H1 (cell line): Measurements from ENCODE around the gene NXN. TPM values are rescaled to one million over a fixed set of nuclear protein-coding genes. Genes with fewer than 3 reads are reported as not detected.

ENCODE experiments used
- CTCF ChIA-PET: fragments of 300-600 bp; sonication (Branson Sonifier 250); formaldehyde crosslinking; loops from one replicate; lab custom pipeline; 2021; ENCODE audit not compliant: partially characterized antibody; lab: Charles Lee
- POLR2A ChIA-PET: fragments of 300-600 bp; sonication (Branson Sonifier 250); formaldehyde crosslinking; loops from one replicate; lab custom pipeline; 2021; ENCODE audit warnings: inconsistent platforms; ENCODE audit not compliant: partially characterized antibody; lab: Charles Lee
- DNase-seq, 2 experiments: peaks; one replicate each; pipeline versions ENCODE4 v3.0.0 to v3.0.0-alpha.2; 2010 to 2022; ENCODE audit warnings: low spot score in 2 of 2, low read depth in 1 of 2, mixed read lengths in 1 of 2
- FAIRE-seq: peaks from 2 replicates; lab custom pipeline; 2011; peaks lifted over from hg19 to GRCh38; lab: Jason Lieb, UNC
- H2AFZ ChIP-seq: 2 replicates; pipeline ENCODE4 v1.8.1; 2012; ENCODE audit warnings: low read length, inconsistent platforms
- H2AK5ac ChIP-seq: 2 replicates; pipeline ENCODE4 v1.6.1; 2013; ENCODE audit warnings: low read depth, low read length
- H2BK120ac ChIP-seq: replicated peaks from 2 replicates; pipeline ENCODE3; 2013; ENCODE audit warnings: low read depth, low read length, inconsistent platforms
- H2BK12ac ChIP-seq: 2 replicates; pipeline ENCODE4 v1.6.1; 2013; ENCODE audit warnings: low read depth, low read length
- H2BK15ac ChIP-seq: 2 replicates; pipeline ENCODE4 v1.6.1; 2013; ENCODE audit warnings: low read length
- H2BK20ac ChIP-seq: 2 replicates; pipeline ENCODE4 v1.6.1; 2013; ENCODE audit warnings: low read length
- H2BK5ac ChIP-seq: 2 replicates; pipeline ENCODE4 v1.6.1; 2013; ENCODE audit warnings: low read depth, low read length
- H3K14ac ChIP-seq: 2 replicates; pipeline ENCODE4 v1.6.1; 2013; ENCODE audit warnings: inconsistent platforms; ENCODE audit not compliant: insufficient read length
- H3K18ac ChIP-seq: 2 replicates; pipeline ENCODE4 v1.6.1; 2013; ENCODE audit warnings: low read length; ENCODE audit errors: extremely low read depth
- H3K23ac ChIP-seq: 2 replicates; pipeline ENCODE4 v1.6.1; 2013; ENCODE audit warnings: inconsistent platforms; ENCODE audit not compliant: insufficient read length
- H3K23me2 ChIP-seq: 2 replicates; pipeline ENCODE4 v1.6.1; 2013; ENCODE audit warnings: low read depth, low read length
- H3K27ac ChIP-seq: 2 replicates; pipeline ENCODE4 v1.6.1; 2011; ENCODE audit warnings: low read depth, low read length, inconsistent platforms
- H3K27me3 ChIP-seq, 4 experiments: replicated peaks in 1 of 4; 1 replicate in 1 of 4; 2 replicates in 3 of 4; pipeline versions ENCODE4 v1.6.1 to v1.8.1; 2011 to 2013; ENCODE audit warnings: low read length in 3 of 4, mild to moderate bottlenecking in 3 of 4, inconsistent platforms in 2 of 4, mixed read lengths in 2 of 4, moderate library complexity in 1 of 4; ENCODE audit not compliant: control insufficient read depth in 3 of 4, insufficient read depth in 3 of 4; ENCODE audit errors: extremely low read depth in 1 of 4
- H3K36me3 ChIP-seq, 4 experiments: 2 replicates each; pipeline versions ENCODE4 v1.6.1 to v1.8.1; 2011 to 2013; ENCODE audit warnings: mild to moderate bottlenecking in 4 of 4, low read length in 3 of 4, moderate library complexity in 2 of 4, control low read depth in 1 of 4, inconsistent platforms in 1 of 4; ENCODE audit not compliant: insufficient read depth in 4 of 4, control insufficient read depth in 2 of 4
- H3K4ac ChIP-seq: replicated peaks from 2 replicates; pipeline ENCODE3; 2013; ENCODE audit warnings: low read length, low read depth, mixed read lengths, inconsistent platforms; ENCODE audit not compliant: insufficient read length
- H3K4me1 ChIP-seq, 4 experiments: replicated peaks in 1 of 4; 1 replicate in 1 of 4; 2 replicates in 3 of 4; pipeline versions ENCODE4 v1.6.1 to v1.8.1; 2011 to 2013; ENCODE audit warnings: low read length in 3 of 4, inconsistent platforms in 2 of 4, mixed read lengths in 1 of 4; ENCODE audit not compliant: insufficient read depth in 4 of 4, control insufficient read depth in 3 of 4
- H3K4me2 ChIP-seq, 2 experiments: 2 replicates each; pipeline versions ENCODE4 v1.6.1 to v1.8.1; 2011 to 2013; ENCODE audit warnings: low read depth in 2 of 2, low read length in 2 of 2, control low read depth in 1 of 2, inconsistent platforms in 1 of 2, mild to moderate bottlenecking in 1 of 2; ENCODE audit not compliant: insufficient read depth in 1 of 2
- H3K4me3 ChIP-seq, 4 experiments: fragments of 200-600, 300-600 bp in 1 of 4; sonication (generic), shearing (Covaris generic), sonication (Bioruptor Twin) in 1 of 4; 2 replicates each; pipeline versions ENCODE4 v1.5.1 to v1.8.1; 2011 to 2016; ENCODE audit warnings: low read length in 4 of 4, low read depth in 3 of 4, control low read depth in 2 of 4, inconsistent platforms in 2 of 4, mild to moderate bottlenecking in 2 of 4, mixed read lengths in 1 of 4, moderate library complexity in 1 of 4; ENCODE audit not compliant: insufficient read depth in 2 of 4; ENCODE audit errors: extremely low read depth in 1 of 4
- H3K56ac ChIP-seq: replicated peaks from 2 replicates; pipeline ENCODE3; 2013; ENCODE audit warnings: low read depth, mild to moderate bottlenecking, mixed read lengths, low read length, inconsistent platforms; ENCODE audit not compliant: insufficient read length
- H3K79me1 ChIP-seq: 2 replicates; pipeline ENCODE4 v1.6.1; 2013; ENCODE audit warnings: low read depth, low read length, control low read depth
- H3K79me2 ChIP-seq, 2 experiments: 2 replicates each; pipeline versions ENCODE4 v1.6.1 to v1.8.1; 2012 to 2013; ENCODE audit warnings: low read length in 2 of 2, mild to moderate bottlenecking in 2 of 2, inconsistent platforms in 1 of 2; ENCODE audit not compliant: insufficient read depth in 2 of 2, control insufficient read depth in 1 of 2
- H3K9ac ChIP-seq, 4 experiments: replicated peaks in 1 of 4; 1 replicate in 1 of 4; 2 replicates in 3 of 4; pipeline versions ENCODE4 v1.6.1 to v1.8.1; 2011 to 2013; ENCODE audit warnings: low read depth in 3 of 4, low read length in 3 of 4, control low read depth in 2 of 4, mild to moderate bottlenecking in 2 of 4, moderate library complexity in 2 of 4, inconsistent platforms in 1 of 4; ENCODE audit errors: extremely low read depth in 1 of 4
- H3K9me3 ChIP-seq, 2 experiments: 2 replicates each; pipeline versions ENCODE4 v1.6.1 to v1.8.1; 2012 to 2013; ENCODE audit warnings: mild to moderate bottlenecking in 2 of 2, moderate library complexity in 2 of 2, control low read depth in 1 of 2, inconsistent platforms in 1 of 2, low read depth in 1 of 2, low read length in 1 of 2, mixed read lengths in 1 of 2; ENCODE audit not compliant: insufficient read depth in 2 of 2
- H4K20me1 ChIP-seq, 2 experiments: replicated peaks in 1 of 2; 2 replicates each; pipeline versions ENCODE3 to v1.8.1; 2011 to 2013; ENCODE audit warnings: inconsistent platforms in 2 of 2, low read length in 2 of 2, mild to moderate bottlenecking in 1 of 2; ENCODE audit not compliant: insufficient read depth in 2 of 2, control insufficient read depth in 1 of 2
- H4K5ac ChIP-seq: 2 replicates; pipeline ENCODE4 v1.6.1; 2013; ENCODE audit warnings: low read length, low read depth, mixed read lengths, inconsistent platforms; ENCODE audit not compliant: insufficient read length
- H4K8ac ChIP-seq: 2 replicates; pipeline ENCODE4 v1.8.0; 2013; ENCODE audit warnings: mild to moderate bottlenecking, moderate library complexity, low read length, inconsistent platforms; ENCODE audit not compliant: insufficient read depth; ENCODE audit errors: extremely low read depth
- H4K91ac ChIP-seq: replicated peaks from 2 replicates; pipeline ENCODE3; 2013; ENCODE audit warnings: low read length, mixed read lengths, inconsistent platforms; ENCODE audit not compliant: insufficient read length
- BCL11A ChIP-seq, 2 experiments: IDR thresholded peaks; one replicate each; pipeline ENCODE4 v1.6.1; 2011; ENCODE audit warnings: low read depth in 2 of 2, low read length in 2 of 2, mild to moderate bottlenecking in 2 of 2
- CEBPB ChIP-seq: IDR thresholded peaks from 2 replicates; pipeline ENCODE4 v1.6.1; 2012; ENCODE audit warnings: low read depth, low read length
- CHD2 ChIP-seq: IDR thresholded peaks from 2 replicates; pipeline ENCODE4 v1.6.1; 2012; ENCODE audit warnings: low read length, improper control_type of control experiment
- CTBP2 ChIP-seq: IDR thresholded peaks from 2 replicates; pipeline ENCODE4 v1.7.0; 2011; ENCODE audit warnings: borderline replicate concordance, mild to moderate bottlenecking, moderate library complexity, mixed read lengths, low read length; ENCODE audit not compliant: insufficient read depth, insufficient read length
- CTCF ChIP-seq, 3 experiments: IDR thresholded peaks; 1 replicate in 2 of 3; 2 replicates in 1 of 3; pipeline versions ENCODE4 v1.5.1 to v1.6.1; 2011; ENCODE audit warnings: low read length in 3 of 3, mild to moderate bottlenecking in 3 of 3, inconsistent platforms in 2 of 3, low read depth in 1 of 3, moderate library complexity in 1 of 3; ENCODE audit not compliant: insufficient read depth in 1 of 3; ENCODE audit errors: control extremely low read depth in 1 of 3
- KDM1A ChIP-seq: fragments of 200-600, 300-600 bp; sonication (generic); IDR thresholded peaks from 2 replicates; pipeline ENCODE4 v1.7.1; 2016; ENCODE audit warnings: mild to moderate bottlenecking, low read length, borderline replicate concordance
- SP1 ChIP-seq: IDR thresholded peaks from 2 replicates; pipeline ENCODE4 v1.6.1; 2011; ENCODE audit warnings: low read depth, low read length
- TEAD4 ChIP-seq: IDR thresholded peaks from 2 replicates; pipeline ENCODE4 v1.6.1; 2012; ENCODE audit warnings: low read depth, low read length, inconsistent platforms, mixed read lengths
- WGBS, 2 experiments: shearing (Covaris generic) in 1 of 2; methylation state at CpG; one replicate each; pipeline versions ENCODE4 v1.1.6 to v1.1.7; 2013 to 2015; ENCODE audit warnings: low lambda C conversion rate in 2 of 2, mixed read lengths in 2 of 2, inconsistent platforms in 1 of 2, low coverage in 1 of 2, missing lambda C conversion rate in 1 of 2; ENCODE audit not compliant: insufficient replicate concordance in 2 of 2, insufficient coverage in 1 of 2, insufficient read length in 1 of 2; ENCODE audit errors: extremely low coverage in 1 of 2, missing lambda C conversion rate in 1 of 2; 5-methylcytosine and 5-hydroxymethylcytosine counted together
- polyA plus RNA-seq, 7 experiments: library from polyadenylated mRNA; depleted of rRNA in 3 of 7; stranded (reverse) in 5 of 7; unstranded in 2 of 7; fragments of >200 nt in 5 of 7; fragments of 200-250 nt in 2 of 7; gene quantifications; 1 replicate in 5 of 7; 2 replicates in 1 of 7; 4 replicates in 1 of 7; pipeline versions ENCODE4 v1.2.1 to v1.2.3, GENCODE V29; 2011 to 2013; ENCODE audit warnings: missing spikeins in 2 of 7, mixed read lengths in 2 of 7
- total RNA-seq: library from RNA; stranded (reverse); fragmentation: NEBNext Ultra II Directional; extraction: Animal tissue kit (Norgen Biotek cat#: 25700); gene quantifications from 2 replicates; pipeline ENCODE4 v1.2.1, GENCODE V29; 2021
- TF ChIP-seq, protein P1 (sequence below): IDR thresholded peaks from 2 replicates; pipeline ENCODE4 v1.6.1; 2012; ENCODE audit warnings: inconsistent platforms

NXN gene
- total and polyA plus RNA-seq, 2 of the 8 experiments (the other 6 are each of a cell fraction or from before 2014, with no cell fraction given): 94.1 to 107 TPM

GRCh38 chr17:896953-897661 lies 82.5 kb downstream of the NXN start:
- POLR2A ChIA-PET: interaction anchor here (0.6 to 1.3 kb wide), 2 partner anchors 12 to 32 kb away, joined by 3 read pairs; no protein-coding TSS in a partner anchor
- CTCF ChIA-PET: interaction anchor here (0.9 to 1.3 kb wide), 2 partner anchors 18 to 21 kb away, joined by 3 to 6 read pairs; no protein-coding TSS in a partner anchor
- no peak overlapping the region for H3K27ac ChIP-seq
- no peak for TF ChIP-seq CHD2
- TF ChIP-seq KDM1A: no peak
- TF ChIP-seq TEAD4: no peak
- TF ChIP-seq, protein P1, sequence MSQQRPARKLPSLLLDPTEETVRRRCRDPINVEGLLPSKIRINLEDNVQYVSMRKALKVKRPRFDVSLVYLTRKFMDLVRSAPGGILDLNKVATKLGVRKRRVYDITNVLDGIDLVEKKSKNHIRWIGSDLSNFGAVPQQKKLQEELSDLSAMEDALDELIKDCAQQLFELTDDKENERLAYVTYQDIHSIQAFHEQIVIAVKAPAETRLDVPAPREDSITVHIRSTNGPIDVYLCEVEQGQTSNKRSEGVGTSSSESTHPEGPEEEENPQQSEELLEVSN: no peak
- no peak for TF ChIP-seq CEBPB
- TF ChIP-seq SP1: no peak
- no peak for TF ChIP-seq BCL11A (IDR thresholded peaks at IDR 0.05; ENCODE audit: low read depth in 2 of 2, low read length in 2 of 2)
- no peak for TF ChIP-seq CTBP2
- TF ChIP-seq CTCF (IDR thresholded peaks at IDR 0.05; ENCODE audit: control extremely low read depth in 1 of 3, insufficient read depth in 1 of 3, low read depth in 1 of 3, low read length in 3 of 3): no peak

More at GRCh38 chr17:896953-897661, 82.5 kb downstream of the NXN start:
- H3K14ac ChIP-seq: peak overlapping the region; percentile 23
- peaks cover 11% of the 10 kb centered on the region for H3K79me1 ChIP-seq
- FAIRE-seq: no peak
- H3K4me3 ChIP-seq: no peak overlapping the region
- no peak overlapping the region for H2BK5ac ChIP-seq
- no peaks in the 10 kb centered on the region for H3K27me3 ChIP-seq
- H3K4me2 ChIP-seq: no peak overlapping the region
- H2BK12ac ChIP-seq: 0 out of 2 replicates have a peak overlapping the region, but pooled peaks have one; percentile 12
- H2AK5ac ChIP-seq: peak overlapping the region; percentile 33; the same call in 1 of the 2 replicates
- H3K9ac ChIP-seq: no peak overlapping the region
- no peaks in the 10 kb centered on the region for H3K9me3 ChIP-seq
- DNase-seq: no peak
- H3K79me2 ChIP-seq: peaks cover 0 to 52% of the 10 kb centered on the region in 2 experiments; a peak in 2 of 4 replicates
- no peak overlapping the region for H3K56ac ChIP-seq
- WGBS, 2 experiments: 90% methylated on average over 29 of the region's 29 CpGs; no CpG with 5 or more reads in 1 of the 2 experiments
- no peak overlapping the region for H3K23ac ChIP-seq
- no peak overlapping the region for H2BK20ac ChIP-seq
- H3K4ac ChIP-seq: no peak overlapping the region
- no peaks in the 10 kb centered on the region for H3K36me3 ChIP-seq
- peaks cover 3 to 13% (median 5%) of the 10 kb centered on the region in 4 experiments; a peak in 6 of 7 replicates for H3K4me1 ChIP-seq
- no peak overlapping the region for H2BK120ac ChIP-seq
- H3K18ac ChIP-seq: no peak overlapping the region
- no peak overlapping the region for H4K91ac ChIP-seq
- H3K23me2 ChIP-seq: no peaks in the 10 kb centered on the region
- no peak overlapping the region for H2AFZ ChIP-seq
- H4K20me1 ChIP-seq: peaks cover 8 to 9% of the 10 kb centered on the region in 2 experiments
- H2BK15ac ChIP-seq: peak overlapping the region; percentile 4; the same call in 1 of the 2 replicates
- H4K8ac ChIP-seq: no peak overlapping the region
- no peak overlapping the region for H4K5ac ChIP-seq
